NCI-H1048 (cell line): ENCODE measurements around the gene PTCHD1.

Experiments
- DNase-seq: peaks from one replicate; lab custom pipeline; 2025; lab: John Stamatoyannopoulos, UW

Gene PTCHD1

GRCh38 chrX:23398570-23398969, 63.9 kb downstream of the PTCHD1 start:
- DNase-seq = no peak

DNA sequence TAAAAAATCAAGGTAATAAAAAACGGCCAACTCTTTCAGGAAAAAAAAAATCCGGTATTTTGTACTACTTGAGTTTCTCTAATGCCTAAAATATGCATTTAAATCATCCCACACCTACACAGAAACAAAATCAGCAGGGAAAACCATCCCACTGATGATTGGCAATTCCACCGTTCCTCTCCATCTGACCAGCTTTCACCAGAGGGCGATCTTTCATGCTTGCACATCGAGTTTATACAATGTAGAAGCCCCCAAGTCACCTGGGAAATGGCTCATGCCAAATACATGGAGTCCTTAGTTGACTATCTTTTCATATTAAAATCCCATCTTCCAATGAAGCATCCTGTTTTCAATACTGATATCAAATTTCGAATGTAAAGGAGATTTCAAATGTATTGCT, 69.2 kb downstream of the PTCHD1 start:
- no peak for DNase-seq

DNA sequence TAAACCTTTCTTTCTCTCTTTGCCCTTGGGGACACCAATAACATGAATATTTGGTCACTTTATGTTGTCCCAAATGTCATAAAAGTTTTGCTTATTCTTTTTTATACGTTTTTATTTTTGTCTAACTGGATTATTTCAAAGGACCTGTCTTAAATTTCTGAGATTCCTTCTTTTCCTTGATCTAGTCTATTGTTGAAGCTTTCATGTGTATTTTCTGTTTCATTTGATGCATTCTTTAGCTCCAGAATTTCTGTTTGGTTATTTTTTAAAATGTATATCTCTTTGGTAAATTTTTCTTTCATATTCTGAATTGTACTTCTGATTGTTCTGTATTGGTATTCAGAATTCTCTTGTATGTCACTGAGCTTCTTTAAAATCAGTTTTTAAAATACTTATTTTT, 88.3 kb downstream of the PTCHD1 start:
- DNase-seq = no peak

DNA sequence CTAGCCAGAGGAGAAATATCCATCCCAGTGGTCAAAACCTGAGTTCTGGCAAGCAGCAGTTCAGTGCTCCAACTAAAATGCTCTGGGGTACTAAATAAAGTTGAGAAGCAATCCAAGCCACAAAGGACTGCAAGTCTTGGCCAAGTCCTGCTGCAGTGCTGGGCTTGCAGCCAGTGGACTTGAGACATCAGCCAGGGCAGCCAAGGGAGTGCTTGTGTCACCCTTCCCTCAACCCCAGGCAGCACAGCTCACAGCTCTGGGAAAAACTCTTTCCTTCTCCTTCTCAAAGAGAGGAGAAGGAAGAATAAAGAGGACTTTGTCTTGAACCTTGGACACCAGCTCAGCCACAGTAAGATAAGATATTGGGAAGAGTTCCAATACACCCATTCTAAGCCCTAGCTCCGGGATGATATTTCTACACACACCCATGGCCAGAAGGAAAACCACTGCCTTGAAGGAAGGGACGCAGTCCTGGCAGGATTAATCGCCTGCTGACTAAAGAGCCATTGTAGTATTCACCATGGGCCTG, 99.8 kb downstream of the PTCHD1 start:
- DNase-seq = no peak

GRCh38 chrX:23435108-23435507, 100.5 kb downstream of the PTCHD1 start:
- DNase-seq = no peak

- DNase-seq = no peak
Observed at GRCh38 chrX:23435575-23435974, 100.9 kb downstream of the PTCHD1 start.

DNA sequence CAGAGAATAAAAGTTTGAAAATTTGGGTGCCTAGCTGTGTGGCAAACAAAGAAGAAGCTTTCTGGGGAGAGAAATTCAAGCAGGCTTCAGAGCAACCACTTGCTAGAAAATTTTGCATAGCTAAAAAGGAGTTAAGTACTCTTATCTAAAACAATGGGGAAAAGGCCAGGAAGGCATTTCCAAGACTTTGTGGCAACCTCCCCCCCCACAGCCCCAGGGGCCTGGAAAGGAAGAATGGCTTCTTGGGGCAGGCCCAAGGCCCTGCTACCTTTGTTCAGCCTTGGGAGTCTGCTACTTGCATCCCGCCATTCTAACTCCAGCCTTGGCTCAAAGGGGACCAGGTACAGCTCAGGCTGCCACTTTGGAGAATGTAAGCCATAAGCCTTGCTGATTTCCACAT, 102.2 kb downstream of the PTCHD1 start:
- no peak for DNase-seq

- DNase-seq = no peak
Observed at GRCh38 chrX:23451266-23451665, 116.6 kb downstream of the PTCHD1 start.
